22Rv1 (cell line): ENCODE data around the gene TNNT2.

Experiments used
- CTCF ChIP-seq: fragments of 450-650 bp; IDR thresholded peaks from 2 replicates; pipeline ENCODE4 v1.5.1; 2017; ENCODE audit warnings: mild to moderate bottlenecking
- ZFX ChIP-seq: fragments of 450-650 bp; IDR thresholded peaks from 2 replicates; pipeline ENCODE4 v1.6.1; 2017; ENCODE audit warnings: antibody characterized with exemption, borderline replicate concordance

GRCh38 chr1:201408176-201408833, 30.8 kb upstream of the TNNT2 start:
- TF ChIP-seq CTCF (peak; percentile 100), ZFX (no peak)
